Measurements from ENCODE around the gene C6orf89. TPM values are rescaled to one million over a fixed set of nuclear protein-coding genes. Genes with fewer than 3 reads are reported as not detected.

Gene C6orf89
- polyA plus RNA-seq, 1 donor from 2014 or later, result 24.6 TPM

GRCh38 chr6:36906539-36907325 lies 21.0 kb downstream of the C6orf89 start:
- Histone ChIP-seq H3K79me2 (replicated peaks; ENCODE audit: insufficient read depth, low read length) (no peaks in the 10 kb centered on the region), H3K4me2 (ENCODE audit: low read length) (no peak overlapping the region), H4K20me1 (ENCODE audit: insufficient read depth) (no peaks in the 10 kb centered on the region), H3K36me3 (ENCODE audit: insufficient read depth, low read length) (peaks cover 4% of the 10 kb centered on the region), H3K9ac (ENCODE audit: low read length) (no peak overlapping the region), H2AFZ (ENCODE audit: low read depth, low read length) (no peak overlapping the region), H3K4me3 (ENCODE audit: low read length) (no peak overlapping the region), H3K9me2 (ENCODE audit: insufficient read depth, low read length) (no peaks in the 10 kb centered on the region), H3K27me3 (ENCODE audit: insufficient read depth, low read depth, low read length) (no peaks in the 10 kb centered on the region), H3K9me3 (ENCODE audit: low read length) (no peaks in the 10 kb centered on the region), H3F3A (ENCODE audit: insufficient read depth, low read length, poor library complexity, severe bottlenecking) (no peaks in the 10 kb centered on the region), H3K27ac (ENCODE audit: low read length) (no peak overlapping the region)
- TF ChIP-seq MXI1 (conservative IDR thresholded peaks at IDR 0.05; ENCODE audit: poor library complexity, severe bottlenecking) (no peak), RAD21 (conservative IDR thresholded peaks at IDR 0.05) (no peak), POLR2AphosphoS5 (IDR thresholded peaks at IDR 0.05) (no peak), TAF1 (IDR thresholded peaks at IDR 0.05; ENCODE audit: low read depth) (no peak)

- no peaks in the 10 kb centered on the region for H3K9me3 ChIP-seq (ENCODE audit: low read length)
- H2AFZ ChIP-seq (ENCODE audit: low read depth, low read length), result no peak overlapping the region
- H3K4me2 ChIP-seq (ENCODE audit: low read length), result no peak overlapping the region
- TF ChIP-seq POLR2AphosphoS5 (IDR thresholded peaks at IDR 0.05) (no peak), MXI1 (conservative IDR thresholded peaks at IDR 0.05; ENCODE audit: poor library complexity, severe bottlenecking) (no peak), EZH2 (IDR thresholded peaks at IDR 0.05; ENCODE audit: borderline replicate concordance, insufficient read depth, low read length, poor library complexity, severe bottlenecking) (no peak), EP300 (conservative IDR thresholded peaks at IDR 0.05; ENCODE audit: poor library complexity, severe bottlenecking) (no peak), REST (IDR thresholded peaks at IDR 0.05; ENCODE audit: borderline replicate concordance) (no peak), TAF1 (IDR thresholded peaks at IDR 0.05; ENCODE audit: low read depth) (no peak), RAD21 (conservative IDR thresholded peaks at IDR 0.05) (no peak), SMC3 (conservative IDR thresholded peaks at IDR 0.05; ENCODE audit: poor library complexity) (no peak), CTCF (IDR thresholded peaks at IDR 0.05; ENCODE audit: poor library complexity, severe bottlenecking) (no peak)
- H4K20me1 ChIP-seq (ENCODE audit: insufficient read depth), result no peaks in the 10 kb centered on the region
- H3K4me3 ChIP-seq (ENCODE audit: low read length), result no peak overlapping the region
- H3K9ac ChIP-seq (ENCODE audit: low read length), result no peak overlapping the region
- H3F3A ChIP-seq (ENCODE audit: insufficient read depth, low read length, poor library complexity, severe bottlenecking), result no peaks in the 10 kb centered on the region
- H3K27me3 ChIP-seq (ENCODE audit: insufficient read depth, low read depth, low read length), result no peaks in the 10 kb centered on the region
- no peaks in the 10 kb centered on the region for H3K79me2 ChIP-seq (replicated peaks; ENCODE audit: insufficient read depth, low read length)
- H3K9me2 ChIP-seq (ENCODE audit: insufficient read depth, low read length), result no peaks in the 10 kb centered on the region
- H3K27ac ChIP-seq (ENCODE audit: low read length), result no peak overlapping the region
- no peaks in the 10 kb centered on the region for H3K36me3 ChIP-seq (ENCODE audit: insufficient read depth, low read length)
Observed at GRCh38 chr6:36907781-36908180, 22.0 kb downstream of the C6orf89 start.

Data from neural cell (in vitro differentiated cells).